H9 (cell line): ENCODE results near the gene C4orf51. TPM values are rescaled to one million over a fixed set of nuclear protein-coding genes. Genes with fewer than 3 reads are reported as not detected.

ENCODE experiments used
- DNase-seq: peaks from one replicate; pipeline ENCODE4 v3.0.0-alpha.2; 2017
- H2AFZ ChIP-seq: one replicate; pipeline ENCODE4 v1.6.1; 2013; ENCODE audit warnings: mild to moderate bottlenecking, low read length, control low read depth, moderate library complexity
- H2AK5ac ChIP-seq: 2 replicates; pipeline ENCODE4 v1.6.1; 2013; ENCODE audit warnings: low read length, control low read depth, mixed read lengths; ENCODE audit not compliant: insufficient read length
- H2BK120ac ChIP-seq: one replicate; pipeline ENCODE4 v1.6.1; 2013; ENCODE audit warnings: low read depth, mild to moderate bottlenecking, low read length, control low read depth, inconsistent platforms; ENCODE audit not compliant: poor library complexity, severe bottlenecking
- H2BK12ac ChIP-seq: 2 replicates; pipeline ENCODE4 v1.6.1; 2013; ENCODE audit warnings: low read length, control low read depth, mixed read lengths, low read depth; ENCODE audit not compliant: insufficient read length
- H2BK15ac ChIP-seq: 2 replicates; pipeline ENCODE4 v1.6.1; 2013; ENCODE audit warnings: low read depth, low read length, control low read depth
- H2BK20ac ChIP-seq: one replicate; pipeline ENCODE4 v1.6.1; 2013; ENCODE audit warnings: low read depth, mild to moderate bottlenecking, low read length, control low read depth, inconsistent platforms; ENCODE audit not compliant: poor library complexity, severe bottlenecking
- H2BK5ac ChIP-seq: 2 replicates; pipeline ENCODE4 v1.6.1; 2013; ENCODE audit warnings: low read length, control low read depth, mixed read lengths; ENCODE audit not compliant: insufficient read length
- H3K14ac ChIP-seq: 2 replicates; pipeline ENCODE4 v1.6.1; 2013; ENCODE audit warnings: low read length, control low read depth; ENCODE audit not compliant: insufficient read depth
- H3K18ac ChIP-seq: 2 replicates; pipeline ENCODE4 v1.6.1; 2013; ENCODE audit warnings: low read depth, mild to moderate bottlenecking, mixed read lengths, low read length, control low read depth; ENCODE audit not compliant: insufficient read length
- H3K23ac ChIP-seq: 2 replicates; pipeline ENCODE4 v1.6.1; 2013; ENCODE audit warnings: low read length, control low read depth, mixed read lengths, low read depth; ENCODE audit not compliant: insufficient read length
- H3K23me2 ChIP-seq: 2 replicates; pipeline ENCODE4 v1.6.1; 2013; ENCODE audit warnings: low read depth, mild to moderate bottlenecking, mixed read lengths, low read length, control low read depth; ENCODE audit not compliant: insufficient read length, poor library complexity, severe bottlenecking
- H3K27ac ChIP-seq: 2 replicates; pipeline ENCODE4 v1.5.1; 2013; ENCODE audit warnings: low read length, control low read depth, mixed read lengths, low read depth; ENCODE audit not compliant: insufficient read length
- H3K27me3 ChIP-seq: 2 replicates; pipeline ENCODE4 v1.6.1; 2013; ENCODE audit warnings: low read length, control low read depth, inconsistent platforms; ENCODE audit not compliant: insufficient read depth
- H3K4ac ChIP-seq: 2 replicates; pipeline ENCODE4 v1.6.1; 2013; ENCODE audit warnings: low read depth, mild to moderate bottlenecking, control low read depth, inconsistent platforms, low read length, moderate library complexity
- H3K4me1 ChIP-seq: 2 replicates; pipeline ENCODE4 v1.6.1; 2013; ENCODE audit warnings: low read length, control low read depth, inconsistent platforms; ENCODE audit not compliant: insufficient read depth
- H3K4me2 ChIP-seq: 2 replicates; pipeline ENCODE4 v1.6.1; 2013; ENCODE audit warnings: low read length, control low read depth, mixed read lengths; ENCODE audit not compliant: insufficient read length, insufficient read depth
- H3K56ac ChIP-seq: 2 replicates; pipeline ENCODE4 v1.6.1; 2013; ENCODE audit warnings: low read depth, mild to moderate bottlenecking, mixed read lengths, low read length, control low read depth; ENCODE audit not compliant: insufficient read length
- H3K79me1 ChIP-seq: 2 replicates; pipeline ENCODE4 v1.6.1; 2013; ENCODE audit warnings: low read depth, mild to moderate bottlenecking, moderate library complexity, low read length, control low read depth, inconsistent platforms; ENCODE audit not compliant: insufficient read depth, poor library complexity, severe bottlenecking
- H3K79me2 ChIP-seq: 2 replicates; pipeline ENCODE4 v1.6.1; 2013; ENCODE audit warnings: low read length, control low read depth, inconsistent platforms; ENCODE audit not compliant: insufficient read depth
- H3K9ac ChIP-seq: 2 replicates; pipeline ENCODE4 v1.6.1; 2013; ENCODE audit warnings: low read length, control low read depth, mixed read lengths; ENCODE audit not compliant: insufficient read length; ENCODE audit errors: extremely low read depth
- H3K9me3 ChIP-seq: one replicate; pipeline ENCODE4 v1.6.1; 2013; ENCODE audit warnings: low read depth, low read length, inconsistent platforms; ENCODE audit not compliant: control insufficient read depth
- H3T11ph ChIP-seq: one replicate; pipeline ENCODE4 v1.6.1; 2013; ENCODE audit warnings: mild to moderate bottlenecking, low read length, control low read depth, inconsistent platforms
- H4K20me1 ChIP-seq: one replicate; pipeline ENCODE4 v1.6.1; 2013; ENCODE audit not compliant: control insufficient read depth, insufficient read length, insufficient read depth
- H4K5ac ChIP-seq: 2 replicates; pipeline ENCODE4 v1.6.1; 2013; ENCODE audit warnings: low read depth, mild to moderate bottlenecking, mixed read lengths, low read length, control low read depth; ENCODE audit not compliant: insufficient read length
- H4K8ac ChIP-seq: replicated peaks from 2 replicates; pipeline ENCODE4 v1.6.1; 2013; ENCODE audit warnings: low read length, control low read depth, mixed read lengths, low read depth; ENCODE audit not compliant: insufficient read length
- H4K91ac ChIP-seq: 2 replicates; pipeline ENCODE4 v1.6.1; 2013; ENCODE audit warnings: low read depth, mild to moderate bottlenecking, moderate library complexity, mixed read lengths, low read length, control low read depth; ENCODE audit not compliant: insufficient read length
- H3K27ac Mint-ChIP-seq, 3 experiments: 2 replicates in 2 of 3; 3 replicates in 1 of 3; pipeline ENCODE4 v1.8.0; 2020 to 2021; ENCODE audit warnings: mixed read lengths in 3 of 3, mild to moderate bottlenecking in 1 of 3, moderate library complexity in 1 of 3
- H3K27me3 Mint-ChIP-seq: 2 replicates; pipeline ENCODE4 v1.8.0; 2021; ENCODE audit warnings: low read depth, mild to moderate bottlenecking, moderate library complexity, mixed read lengths
- H3K36me3 Mint-ChIP-seq, 3 experiments: 2 replicates in 2 of 3; 3 replicates in 1 of 3; pipeline ENCODE4 v1.8.0; 2020 to 2021; ENCODE audit warnings: low read depth in 3 of 3, mixed read lengths in 3 of 3; ENCODE audit not compliant: insufficient read depth in 1 of 3
- H3K4me1 Mint-ChIP-seq, 2 experiments: 2 replicates each; pipeline ENCODE4 v1.8.0; 2020; ENCODE audit warnings: mixed read lengths in 2 of 2
- H3K4me3 Mint-ChIP-seq, 2 experiments: 2 replicates in 1 of 2; 3 replicates in 1 of 2; pipeline ENCODE4 v1.8.0; 2020 to 2021; ENCODE audit warnings: mild to moderate bottlenecking in 2 of 2, mixed read lengths in 2 of 2, moderate library complexity in 1 of 2
- H3K9me3 Mint-ChIP-seq, 2 experiments: 2 replicates in 1 of 2; 3 replicates in 1 of 2; pipeline ENCODE4 v1.8.0; 2020; ENCODE audit warnings: mild to moderate bottlenecking in 2 of 2, mixed read lengths in 2 of 2, moderate library complexity in 1 of 2
- CTCF ChIP-seq: fragments of 200-600 bp; sonication (generic); conservative IDR thresholded peaks from 3 replicates; pipeline ENCODE4 v1.8.0; 2021; ENCODE audit warnings: antibody characterized with exemption, mild to moderate bottlenecking
- WGBS: extraction: QIAGEN DNeasy Blood & Tissue Kit; methylation state at CpG from one replicate; pipeline ENCODE4 v1.1.7; 2013; ENCODE audit warnings: missing lambda C conversion rate, low lambda C conversion rate, mixed read lengths; ENCODE audit not compliant: insufficient read length; ENCODE audit errors: extremely low coverage; 5-methylcytosine and 5-hydroxymethylcytosine counted together
- total RNA-seq: library from RNA; stranded (reverse); gene quantifications from 2 replicates; pipeline ENCODE4 v1.2.1, GENCODE V29; 2021

The C4orf51 gene
- total RNA-seq, 1 experiment from 2014 or later = 6.0 TPM

- no CpG with 5 or more reads among the region's 3 CpGs for WGBS
- Mint-ChIP-seq H3K27me3 (no peaks in the 10 kb centered on the region), H3K4me1 (peaks cover 11 to 47% of the 10 kb centered on the region in 2 experiments), H3K27ac (no peak overlapping the region; a peak in 2 of 7 replicates), H3K4me3 (no peak overlapping the region), H3K36me3 (peaks cover 0 to 20% (median 6%) of the 10 kb centered on the region in 3 experiments; a peak in 5 of 7 replicates), H3K9me3 (peaks cover 0 to 2% of the 10 kb centered on the region in 2 experiments; a peak in 1 of 5 replicates)
- H3K23ac ChIP-seq = no peak overlapping the region
- peaks cover 7% of the 10 kb centered on the region for H3K79me1 ChIP-seq
- H2BK120ac ChIP-seq = no peak overlapping the region
- TF ChIP-seq CTCF = no peak
- DNase-seq = no peak
- no peak overlapping the region for H3K27ac ChIP-seq
- no peak overlapping the region for H3T11ph ChIP-seq
- no peak overlapping the region for H2BK12ac ChIP-seq
- H3K9me3 ChIP-seq = no peaks in the 10 kb centered on the region
- no peak overlapping the region for H4K5ac ChIP-seq
- H3K4me1 ChIP-seq = peaks cover 7% of the 10 kb centered on the region
- H3K9ac ChIP-seq = no peak overlapping the region
- no peak overlapping the region for H3K18ac ChIP-seq
- no peak overlapping the region for H4K8ac ChIP-seq
- H2BK20ac ChIP-seq = no peak overlapping the region
- no peak overlapping the region for H2BK15ac ChIP-seq
- H2BK5ac ChIP-seq = no peak overlapping the region
- no peaks in the 10 kb centered on the region for H3K23me2 ChIP-seq
- peaks cover 4% of the 10 kb centered on the region for H4K20me1 ChIP-seq
- no peak overlapping the region for H2AK5ac ChIP-seq
- peaks cover 3% of the 10 kb centered on the region; the same call in 1 of the 2 replicates for H3K79me2 ChIP-seq
- no peak overlapping the region for H3K14ac ChIP-seq
- H3K4ac ChIP-seq = no peak overlapping the region
- H3K4me2 ChIP-seq = no peak overlapping the region
- H2AFZ ChIP-seq = no peak overlapping the region
- no peak overlapping the region for H3K56ac ChIP-seq
- H4K91ac ChIP-seq = no peak overlapping the region
- no peaks in the 10 kb centered on the region for H3K27me3 ChIP-seq
Measured at GRCh38 chr4:145709843-145710242, 29.9 kb downstream of the C4orf51 start.
